Stomach (tissue), 9 donors: ENCODE measurements around the gene NLGN1. TPM values are rescaled to one million over a fixed set of nuclear protein-coding genes. Genes with fewer than 3 reads are reported as not detected.

ENCODE experiments used
- DNase-seq, 2 donors: peaks; one replicate each; pipeline versions ENCODE4 v3.0.0 to v3.0.0-alpha.2; 2013 to 2019
- H3K27ac ChIP-seq, 5 donors: fragments of 200-600 bp in 4 of 5; sonication (generic) in 4 of 5; one replicate each; pipeline ENCODE4 v1.5.1; 2013 to 2019; ENCODE audit warnings: mild to moderate bottlenecking in 1 of 5, moderate library complexity in 1 of 5
- H3K27me3 ChIP-seq, 3 donors: fragments of 200-600 bp; sonication (generic); one replicate each; pipeline ENCODE4 v1.5.1; 2017 to 2019; ENCODE audit warnings: mixed run types in 1 of 3
- H3K36me3 ChIP-seq, 4 donors: fragments of 200-600 bp; sonication (generic); 1 replicate in 3 of 4; 2 replicates in 1 of 4; pipeline ENCODE4 v1.5.1; 2016 to 2019
- H3K4me1 ChIP-seq, 4 donors: fragments of 200-600 bp; sonication (generic); one replicate each; pipeline ENCODE4 v1.5.1; 2016 to 2019
- H3K4me3 ChIP-seq, 4 donors: fragments of 200-600 bp; sonication (generic) in 3 of 4; one replicate each; pipeline ENCODE4 v1.5.1; 2016 to 2019; ENCODE audit warnings: mild to moderate bottlenecking in 1 of 4
- H3K9me3 ChIP-seq, 4 donors: fragments of 200-600 bp; sonication (generic); one replicate each; pipeline ENCODE4 v1.5.1; 2016 to 2019
- EP300 ChIP-seq: sonication (generic); formaldehyde crosslinking; IDR thresholded peaks from one replicate; pipeline ENCODE4 v1.6.1; 2017; ENCODE audit warnings: antibody characterized with exemption
- POLR2A ChIP-seq, 4 donors: fragments of 450-650 bp; IDR thresholded peaks; one replicate each; pipeline ENCODE4 v1.6.1; 2016; ENCODE audit warnings: antibody characterized with exemption in 4 of 4, control low read depth in 2 of 4, mild to moderate bottlenecking in 1 of 4, moderate library complexity in 1 of 4
- POLR2AphosphoS5 ChIP-seq, 3 donors: sonication (generic); formaldehyde crosslinking; IDR thresholded peaks; one replicate each; pipeline ENCODE4 v1.6.1; 2016; ENCODE audit warnings: antibody characterized with exemption in 3 of 3
- WGBS, 5 donors: extraction: QIAGEN DNeasy Blood & Tissue Kit in 3 of 5; methylation state at CpG; one replicate each; pipeline versions ENCODE4 v1.1.5 to v1.1.7; 2013 to 2018; 5-methylcytosine and 5-hydroxymethylcytosine counted together
- intact Hi-C: fragments of 100-400 bp; cut with DNase I; formaldehyde crosslinking; loops from one replicate; pipeline ENCODE4 v1.15.1; 2023; ENCODE audit warnings: low total_unique reads
- polyA plus RNA-seq, 3 donors: library from polyadenylated mRNA; stranded (reverse); fragments of 200-250 nt; gene quantifications; one replicate each; pipeline ENCODE4 v1.2.3, GENCODE V29; 2013
- total RNA-seq, 5 donors: library from RNA; depleted of rRNA; stranded (reverse); fragments of >200 nt; gene quantifications; one replicate each; pipeline versions ENCODE4 v1.1.0 to v1.2.3, GENCODE V29; 2014 to 2016
- TF ChIP-seq, protein P1 (sequence below), 7 experiments: fragments of 450-650 bp in 4 of 7; fragments of 200-600 bp in 3 of 7; sonication (generic) in 3 of 7; IDR thresholded peaks; one replicate each; pipeline ENCODE4 v1.5.1; 2016 to 2019; ENCODE audit warnings: antibody characterized with exemption in 7 of 7, control low read depth in 2 of 7, mild to moderate bottlenecking in 1 of 7
- donor health status: healthy with polysubstance abuse.
- donor health status: Bipolar disorder and iron deficiency.
- donor health status: healthy.

Gene NLGN1
- total and polyA plus RNA-seq, 8 donors, result 0.15 to 45.2 (median 4.8) TPM; not detected in 1

- Histone ChIP-seq H3K9me3 (no peaks in the 10 kb centered on the region), H3K27me3 (no peaks in the 10 kb centered on the region), H3K4me1 (peaks cover 0 to 4% (median 0%) of the 10 kb centered on the region in 4 donors), H3K27ac (no peak overlapping the region), H3K4me3 (no peak overlapping the region), H3K36me3 (no peaks in the 10 kb centered on the region)
- no peak for DNase-seq
- intact Hi-C loops, result no loop called here
- TF ChIP-seq POLR2A (IDR thresholded peaks at IDR 0.05) (no peak), EP300 (no peak)
- TF ChIP-seq, protein P1, sequence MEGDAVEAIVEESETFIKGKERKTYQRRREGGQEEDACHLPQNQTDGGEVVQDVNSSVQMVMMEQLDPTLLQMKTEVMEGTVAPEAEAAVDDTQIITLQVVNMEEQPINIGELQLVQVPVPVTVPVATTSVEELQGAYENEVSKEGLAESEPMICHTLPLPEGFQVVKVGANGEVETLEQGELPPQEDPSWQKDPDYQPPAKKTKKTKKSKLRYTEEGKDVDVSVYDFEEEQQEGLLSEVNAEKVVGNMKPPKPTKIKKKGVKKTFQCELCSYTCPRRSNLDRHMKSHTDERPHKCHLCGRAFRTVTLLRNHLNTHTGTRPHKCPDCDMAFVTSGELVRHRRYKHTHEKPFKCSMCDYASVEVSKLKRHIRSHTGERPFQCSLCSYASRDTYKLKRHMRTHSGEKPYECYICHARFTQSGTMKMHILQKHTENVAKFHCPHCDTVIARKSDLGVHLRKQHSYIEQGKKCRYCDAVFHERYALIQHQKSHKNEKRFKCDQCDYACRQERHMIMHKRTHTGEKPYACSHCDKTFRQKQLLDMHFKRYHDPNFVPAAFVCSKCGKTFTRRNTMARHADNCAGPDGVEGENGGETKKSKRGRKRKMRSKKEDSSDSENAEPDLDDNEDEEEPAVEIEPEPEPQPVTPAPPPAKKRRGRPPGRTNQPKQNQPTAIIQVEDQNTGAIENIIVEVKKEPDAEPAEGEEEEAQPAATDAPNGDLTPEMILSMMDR (IDR thresholded peaks at IDR 0.05), result no peak
- WGBS, 5 donors, result 61 to 77% (median 70%) methylated on average over 3 of the region's 3 CpGs
Observed at GRCh38 chr3:174253196-174253823, 855.8 kb downstream of the NLGN1 start.

DNA sequence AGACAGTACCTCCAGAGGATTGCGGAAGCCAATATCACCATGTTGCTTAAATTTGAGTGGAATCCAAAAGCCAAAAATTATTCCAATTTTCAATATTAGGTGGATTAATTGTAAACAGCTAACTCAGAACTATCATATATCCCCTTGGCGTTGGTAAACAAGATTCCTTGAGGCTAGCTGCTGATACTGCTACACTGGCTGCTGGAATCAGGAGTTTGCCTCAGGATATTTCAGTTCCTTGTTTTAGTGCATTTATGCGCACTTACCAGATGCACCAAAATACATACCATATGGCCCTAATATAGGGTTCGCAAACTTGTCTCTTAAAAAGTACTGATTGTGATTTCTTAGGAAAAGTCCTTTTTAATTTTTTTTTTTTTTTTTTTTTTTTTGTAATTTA, 856.4 kb downstream of the NLGN1 start:
- TF ChIP-seq EP300, result no peak
- TF ChIP-seq POLR2A (IDR thresholded peaks at IDR 0.05), result no peak
- no peak overlapping the region for H3K27ac ChIP-seq
- no peaks in the 10 kb centered on the region for H3K9me3 ChIP-seq
- H3K4me3 ChIP-seq, result no peak overlapping the region
- DNase-seq, result no peak
- H3K27me3 ChIP-seq, result no peaks in the 10 kb centered on the region
- H3K4me1 ChIP-seq, result peaks cover 0 to 4% (median 0%) of the 10 kb centered on the region in 4 donors
- no peaks in the 10 kb centered on the region for H3K36me3 ChIP-seq
- intact Hi-C loops, result no loop called here
- 91 to 95% (median 95%) methylated on average over 4 of the region's 4 CpGs for WGBS, 5 donors

DNA sequence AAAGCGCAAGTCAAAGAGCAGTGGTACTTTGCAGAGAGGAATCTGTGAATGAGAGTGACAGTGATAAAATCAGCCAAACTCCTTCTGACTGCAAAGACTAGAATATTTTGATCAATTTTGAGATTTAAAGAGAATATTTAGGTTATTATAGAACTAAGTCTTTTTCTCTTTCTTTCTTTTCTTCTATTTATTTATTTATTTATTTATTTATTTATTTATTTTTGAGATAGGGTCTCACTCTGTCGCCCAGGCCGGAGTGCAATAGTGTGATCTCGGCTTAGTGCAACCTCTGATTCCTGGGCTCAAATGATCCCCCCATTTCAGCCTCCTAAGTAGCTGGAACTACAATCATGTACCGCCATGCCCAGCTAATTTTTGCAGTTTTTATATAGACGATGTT, 857.9 kb downstream of the NLGN1 start:
- Histone ChIP-seq H3K27ac (no peak overlapping the region), H3K9me3 (no peaks in the 10 kb centered on the region), H3K36me3 (no peaks in the 10 kb centered on the region), H3K27me3 (no peaks in the 10 kb centered on the region), H3K4me3 (no peak overlapping the region), H3K4me1 (peaks cover 0 to 4% (median 0%) of the 10 kb centered on the region in 4 donors)
- TF ChIP-seq, protein P1 (IDR thresholded peaks at IDR 0.05), result no peak
- TF ChIP-seq POLR2A (IDR thresholded peaks at IDR 0.05) (no peak), EP300 (no peak), POLR2AphosphoS5 (IDR thresholded peaks at IDR 0.05) (no peak)
- 87 to 99% (median 89%) methylated on average over 6 of the region's 6 CpGs for WGBS, 5 donors
- no peak for DNase-seq
- intact Hi-C loops, result no loop called here

DNA sequence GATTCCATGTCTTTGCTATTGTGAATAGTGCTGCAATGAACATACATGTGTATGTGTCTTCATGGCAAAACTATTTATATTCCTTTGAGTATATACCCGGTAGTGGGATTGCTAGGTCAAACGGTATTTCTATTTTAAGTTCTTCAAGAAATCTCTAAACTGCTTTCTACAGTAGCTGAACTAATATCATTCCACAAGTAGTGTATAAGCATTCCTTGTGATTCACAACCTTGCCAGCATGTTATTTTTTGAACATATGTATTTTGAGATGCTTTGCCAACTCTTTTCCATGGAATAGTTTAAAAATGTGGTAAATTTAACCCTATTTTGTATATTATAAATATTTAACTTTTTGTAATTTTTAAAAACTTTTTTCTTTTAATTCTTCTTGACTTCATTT, 868.9 kb downstream of the NLGN1 start:
- H3K36me3 ChIP-seq, result no peaks in the 10 kb centered on the region
- intact Hi-C loops, result no loop called here
- 83 to 98% (median 92%) methylated on average over 2 of the region's 2 CpGs for WGBS, 5 donors

GRCh38 chr3:174268061-174268460, 870.5 kb downstream of the NLGN1 start:
- H3K27ac ChIP-seq, result no peak overlapping the region
- intact Hi-C loops, result no loop called here
- H3K4me1 ChIP-seq, result no peaks in the 10 kb centered on the region
- no peak for DNase-seq
- no peaks in the 10 kb centered on the region for H3K27me3 ChIP-seq
- no peaks in the 10 kb centered on the region for H3K36me3 ChIP-seq
- TF ChIP-seq EP300 (no peak), POLR2A (IDR thresholded peaks at IDR 0.05) (no peak), POLR2AphosphoS5 (IDR thresholded peaks at IDR 0.05) (no peak)
- TF ChIP-seq, protein P1 (IDR thresholded peaks at IDR 0.05), result no peak
- H3K9me3 ChIP-seq, result no peaks in the 10 kb centered on the region
- no peak overlapping the region for H3K4me3 ChIP-seq
- 79 to 87% (median 81%) methylated on average over 5 of the region's 5 CpGs for WGBS, 5 donors

More for the DNA sequence above, 868.9 kb downstream of the NLGN1 start:
- no peaks in the 10 kb centered on the region for H3K4me1 ChIP-seq
- H3K4me3 ChIP-seq, result no peak overlapping the region
- no peak overlapping the region for H3K27ac ChIP-seq
- H3K9me3 ChIP-seq, result no peaks in the 10 kb centered on the region
- DNase-seq, result no peak
- H3K27me3 ChIP-seq, result no peaks in the 10 kb centered on the region
- TF ChIP-seq POLR2AphosphoS5 (IDR thresholded peaks at IDR 0.05) (no peak), EP300 (no peak), POLR2A (IDR thresholded peaks at IDR 0.05) (no peak)
- TF ChIP-seq, protein P1 (IDR thresholded peaks at IDR 0.05), result no peak
